Activated naive CD8-positive, alpha-beta T cell treated with anti-CD3 and anti-CD28 coated beads, Interleukin-2, amount 50 U/mL, for 24 hours (primary cell): ENCODE data around the gene USP2.
"Not testable (repeated sequence)": the region's sequence is repeated elsewhere in the genome, so short reads cannot be mapped to it uniquely, and the experiment has no call there.

Experiments used
- ATAC-seq: fragments of 150-1000 bp; cut with Tn5 transposase; one replicate; pipeline ENCODE4 v1.10.0; 2021
- DNase-seq: peaks from one replicate; pipeline ENCODE4 v3.0.0; 2021
- H3K27ac Mint-ChIP-seq: one replicate; pipeline ENCODE4 v1.8.0; 2021; ENCODE audit warnings: mild to moderate bottlenecking, mixed read lengths
- H3K27me3 Mint-ChIP-seq: one replicate; pipeline ENCODE4 v1.8.0; 2021; ENCODE audit warnings: mixed read lengths
- H3K36me3 Mint-ChIP-seq: one replicate; pipeline ENCODE4 v1.8.0; 2021; ENCODE audit warnings: low read depth, mixed read lengths
- H3K4me1 Mint-ChIP-seq: one replicate; pipeline ENCODE4 v1.8.0; 2021; ENCODE audit warnings: mixed read lengths
- H3K4me3 Mint-ChIP-seq: one replicate; pipeline ENCODE4 v1.8.0; 2021; ENCODE audit warnings: mild to moderate bottlenecking, moderate library complexity, mixed read lengths
- H3K9me3 Mint-ChIP-seq: one replicate; pipeline ENCODE4 v1.8.0; 2021; ENCODE audit warnings: mixed read lengths

Gene USP2

GRCh38 chr11:119417726-119418540, 36.4 kb upstream of the USP2 start:
- Mint-ChIP-seq H3K27me3 (peaks cover 30% of the 10 kb centered on the region), H3K9me3 (peaks cover 6% of the 10 kb centered on the region), H3K4me3 (no peak overlapping the region), H3K27ac (no peak overlapping the region), H3K4me1 (peaks cover 12% of the 10 kb centered on the region), H3K36me3 (no peaks in the 10 kb centered on the region)
- DNase-seq, result no peak
- ATAC-seq, result no peak

- H3K36me3 Mint-ChIP-seq, result no peaks in the 10 kb centered on the region
- H3K9me3 Mint-ChIP-seq, result peaks cover 11% of the 10 kb centered on the region
Measured at GRCh38 chr11:119416606-119417580, 35.4 kb upstream of the USP2 start.

GRCh38 chr11:119415966-119416365, 34.5 kb upstream of the USP2 start:
- Mint-ChIP-seq H3K27ac (no peak overlapping the region), H3K27me3 (peaks cover 15% of the 10 kb centered on the region), H3K4me3 (no peak overlapping the region), H3K9me3 (peaks cover 11% of the 10 kb centered on the region), H3K4me1 (no peaks in the 10 kb centered on the region), H3K36me3 (no peaks in the 10 kb centered on the region)
- ATAC-seq (no peak), DNase-seq (no peak)

More at GRCh38 chr11:119416606-119417580, 35.4 kb upstream of the USP2 start:
- Mint-ChIP-seq H3K4me3 (no peak overlapping the region), H3K27ac (no peak overlapping the region), H3K27me3 (peaks cover 22% of the 10 kb centered on the region), H3K4me1 (peaks cover 4% of the 10 kb centered on the region)
- no peak for ATAC-seq
- DNase-seq, result no peak

- Mint-ChIP-seq H3K36me3 (no peaks in the 10 kb centered on the region), H3K4me3 (no peak overlapping the region), H3K27ac (no peak overlapping the region), H3K27me3 (peaks cover 14% of the 10 kb centered on the region), H3K4me1 (no peaks in the 10 kb centered on the region), H3K9me3 (peaks cover 11% of the 10 kb centered on the region)
- no peak for ATAC-seq
- DNase-seq, result no peak
Measured at GRCh38 chr11:119415517-119415916, 34.0 kb upstream of the USP2 start.

- Mint-ChIP-seq H3K9me3 (peaks cover 11% of the 10 kb centered on the region), H3K36me3 (no peaks in the 10 kb centered on the region), H3K27ac (no peak overlapping the region), H3K4me3 (no peak overlapping the region), H3K4me1 (no peaks in the 10 kb centered on the region), H3K27me3 (peaks cover 6% of the 10 kb centered on the region)
- ATAC-seq (no peak), DNase-seq (no peak)
Measured at GRCh38 chr11:119414734-119415133, 33.2 kb upstream of the USP2 start.

- peaks cover 4% of the 10 kb centered on the region for H3K27me3 Mint-ChIP-seq
- no peak overlapping the region for H3K27ac Mint-ChIP-seq
- ATAC-seq, result no peak
- no peak overlapping the region for H3K4me3 Mint-ChIP-seq
- H3K9me3 Mint-ChIP-seq, result peaks cover 11% of the 10 kb centered on the region
- H3K36me3 Mint-ChIP-seq, result no peaks in the 10 kb centered on the region
- no peak for DNase-seq
- no peaks in the 10 kb centered on the region for H3K4me1 Mint-ChIP-seq
Measured at GRCh38 chr11:119414321-119414720, 32.8 kb upstream of the USP2 start.

GRCh38 chr11:119412072-119412471, 30.6 kb upstream of the USP2 start:
- no peak for DNase-seq
- H3K4me3 Mint-ChIP-seq, result no peak overlapping the region
- peaks cover 2% of the 10 kb centered on the region for H3K27me3 Mint-ChIP-seq
- no peaks in the 10 kb centered on the region for H3K36me3 Mint-ChIP-seq
- peaks cover 11% of the 10 kb centered on the region for H3K9me3 Mint-ChIP-seq
- H3K4me1 Mint-ChIP-seq, result no peaks in the 10 kb centered on the region
- no peak overlapping the region for H3K27ac Mint-ChIP-seq
- ATAC-seq, result no peak

- DNase-seq, result no peak
- Mint-ChIP-seq H3K27ac (no peak overlapping the region), H3K4me3 (no peak overlapping the region), H3K4me1 (no peaks in the 10 kb centered on the region), H3K9me3 (peaks cover 11% of the 10 kb centered on the region), H3K36me3 (no peaks in the 10 kb centered on the region), H3K27me3 (peaks cover 4% of the 10 kb centered on the region)
- no peak for ATAC-seq
Measured at GRCh38 chr11:119410501-119410900, 29.0 kb upstream of the USP2 start.

GRCh38 chr11:119409731-119410130, 28.2 kb upstream of the USP2 start:
- H3K4me3 Mint-ChIP-seq, result no peak overlapping the region
- H3K9me3 Mint-ChIP-seq, result peaks cover 11% of the 10 kb centered on the region
- no peak for DNase-seq
- H3K27me3 Mint-ChIP-seq, result peaks cover 4% of the 10 kb centered on the region
- no peaks in the 10 kb centered on the region for H3K36me3 Mint-ChIP-seq
- no peaks in the 10 kb centered on the region for H3K4me1 Mint-ChIP-seq
- no peak for ATAC-seq
- H3K27ac Mint-ChIP-seq, result no peak overlapping the region

- no peak overlapping the region for H3K27ac Mint-ChIP-seq
- no peak for ATAC-seq
Measured at GRCh38 chr11:119406005-119406404, 24.5 kb upstream of the USP2 start.

GRCh38 chr11:119405448-119405847, 24.0 kb upstream of the USP2 start:
- not testable (repeated sequence) for H3K9me3 Mint-ChIP-seq, ATAC-seq, DNase-seq, H3K4me3 Mint-ChIP-seq, H3K4me1 Mint-ChIP-seq, H3K27ac Mint-ChIP-seq, H3K27me3 Mint-ChIP-seq, H3K36me3 Mint-ChIP-seq

More at GRCh38 chr11:119406005-119406404, 24.5 kb upstream of the USP2 start:
- Mint-ChIP-seq H3K4me1 (no peaks in the 10 kb centered on the region), H3K36me3 (no peaks in the 10 kb centered on the region), H3K9me3 (peaks cover 4% of the 10 kb centered on the region), H3K27me3 (peaks cover 4% of the 10 kb centered on the region), H3K4me3 (no peak overlapping the region)
- DNase-seq, result no peak

GRCh38 chr11:119404872-119405271, 23.4 kb upstream of the USP2 start:
- ATAC-seq (no peak), DNase-seq (no peak)
- Mint-ChIP-seq H3K9me3 (peaks cover 11% of the 10 kb centered on the region), H3K36me3 (no peaks in the 10 kb centered on the region), H3K4me3 (no peak overlapping the region), H3K4me1 (no peaks in the 10 kb centered on the region), H3K27me3 (peaks cover 4% of the 10 kb centered on the region), H3K27ac (no peak overlapping the region)

- H3K4me1 Mint-ChIP-seq, result no peaks in the 10 kb centered on the region
Measured at GRCh38 chr11:119403021-119403420, 21.5 kb upstream of the USP2 start.

GRCh38 chr11:119402470-119402869, 21.0 kb upstream of the USP2 start:
- DNase-seq, result no peak
- H3K4me3 Mint-ChIP-seq, result no peak overlapping the region
- peaks cover 15% of the 10 kb centered on the region for H3K27me3 Mint-ChIP-seq
- ATAC-seq, result no peak
- H3K4me1 Mint-ChIP-seq, result no peaks in the 10 kb centered on the region
- H3K27ac Mint-ChIP-seq, result no peak overlapping the region
- H3K9me3 Mint-ChIP-seq, result peaks cover 34% of the 10 kb centered on the region
- peaks cover 4% of the 10 kb centered on the region for H3K36me3 Mint-ChIP-seq

More at GRCh38 chr11:119403021-119403420, 21.5 kb upstream of the USP2 start:
- H3K9me3 Mint-ChIP-seq, result peaks cover 29% of the 10 kb centered on the region
- H3K27me3 Mint-ChIP-seq, result peaks cover 13% of the 10 kb centered on the region
- DNase-seq (no peak), ATAC-seq (no peak)
- no peak overlapping the region for H3K27ac Mint-ChIP-seq
- H3K4me3 Mint-ChIP-seq, result no peak overlapping the region
- peaks cover 1% of the 10 kb centered on the region for H3K36me3 Mint-ChIP-seq

GRCh38 chr11:119400860-119401259, 19.4 kb upstream of the USP2 start:
- Mint-ChIP-seq H3K27me3 (peaks cover 16% of the 10 kb centered on the region), H3K4me1 (no peaks in the 10 kb centered on the region), H3K27ac (no peak overlapping the region), H3K36me3 (peaks cover 4% of the 10 kb centered on the region), H3K4me3 (no peak overlapping the region), H3K9me3 (peaks cover 34% of the 10 kb centered on the region)
- ATAC-seq (no peak), DNase-seq (no peak)
